ENCODE measurements around the gene MTTP.

The MTTP gene

GRCh38 chr4:99591757-99592156 lies 17.1 kb downstream of the MTTP start:
- DNase-seq (ENCODE audit: low read depth, low spot score), result peak; percentile 36
- no peak overlapping the region for H3K27ac ChIP-seq

GRCh38 chr4:99593781-99594641 lies 19.4 kb downstream of the MTTP start:
- H3K27ac ChIP-seq, result no peak overlapping the region
- no peak for DNase-seq (ENCODE audit: low read depth, low spot score)

GRCh38 chr4:99594818-99595217 lies 20.2 kb downstream of the MTTP start:
- H3K27ac ChIP-seq, result no peak overlapping the region

GRCh38 chr4:99606716-99607115 lies 32.1 kb downstream of the MTTP start:
- no peak for DNase-seq (ENCODE audit: low read depth, low spot score)
- no peak overlapping the region for H3K27ac ChIP-seq

More at GRCh38 chr4:99594818-99595217, 20.2 kb downstream of the MTTP start:
- DNase-seq (ENCODE audit: low read depth, low spot score), result no peak

- H3K27ac ChIP-seq, result no peak overlapping the region
- DNase-seq (ENCODE audit: low read depth, low spot score), result no peak
Observed at GRCh38 chr4:99608417-99608816, 33.8 kb downstream of the MTTP start.

- DNase-seq (ENCODE audit: low read depth, low spot score), result no peak
Observed at GRCh38 chr4:99610605-99611175, 36.1 kb downstream of the MTTP start.

GRCh38 chr4:99612281-99612680 lies 37.7 kb downstream of the MTTP start:
- H3K27ac ChIP-seq, result no peak overlapping the region
- DNase-seq (ENCODE audit: low read depth, low spot score), result no peak

More at GRCh38 chr4:99610605-99611175, 36.1 kb downstream of the MTTP start:
- H3K27ac ChIP-seq, result no peak overlapping the region

GRCh38 chr4:99612704-99613103 lies 38.1 kb downstream of the MTTP start:
- no peak overlapping the region for H3K27ac ChIP-seq
- DNase-seq (ENCODE audit: low read depth, low spot score), result no peak

GRCh38 chr4:99614491-99614890 lies 39.9 kb downstream of the MTTP start:
- no peak overlapping the region for H3K27ac ChIP-seq

GRCh38 chr4:99615170-99615820 lies 40.7 kb downstream of the MTTP start:
- no peak overlapping the region for H3K27ac ChIP-seq
- DNase-seq (ENCODE audit: low read depth, low spot score), result no peak

More at GRCh38 chr4:99614491-99614890, 39.9 kb downstream of the MTTP start:
- no peak for DNase-seq (ENCODE audit: low read depth, low spot score)

- no peak overlapping the region for H3K27ac ChIP-seq
- no peak for DNase-seq (ENCODE audit: low read depth, low spot score)
Observed at GRCh38 chr4:99617374-99617773, 42.8 kb downstream of the MTTP start.

- no peak overlapping the region for H3K27ac ChIP-seq
Observed at GRCh38 chr4:99622341-99622740, 47.7 kb downstream of the MTTP start.

GRCh38 chr4:99624141-99624719 lies 49.6 kb downstream of the MTTP start:
- H3K27ac ChIP-seq, result no peak overlapping the region

More at GRCh38 chr4:99622341-99622740, 47.7 kb downstream of the MTTP start:
- DNase-seq (ENCODE audit: low read depth, low spot score), result no peak

GRCh38 chr4:99625369-99625768 lies 50.7 kb downstream of the MTTP start:
- no peak for DNase-seq (ENCODE audit: low read depth, low spot score)
- no peak overlapping the region for H3K27ac ChIP-seq

More at GRCh38 chr4:99624141-99624719, 49.6 kb downstream of the MTTP start:
- DNase-seq (ENCODE audit: low read depth, low spot score), result no peak

- H3K27ac ChIP-seq, result no peak overlapping the region
- DNase-seq (ENCODE audit: low read depth, low spot score), result no peak
Observed at GRCh38 chr4:99628040-99628439, 53.4 kb downstream of the MTTP start.

- DNase-seq (ENCODE audit: low read depth, low spot score), result no peak
- H3K27ac ChIP-seq, result no peak overlapping the region
Observed at GRCh38 chr4:99629962-99630554, 55.4 kb downstream of the MTTP start.

- no peak for DNase-seq (ENCODE audit: low read depth, low spot score)
- no peak overlapping the region for H3K27ac ChIP-seq
Observed at GRCh38 chr4:99630857-99631360, 56.3 kb downstream of the MTTP start.

GRCh38 chr4:99633772-99634171 lies 59.1 kb downstream of the MTTP start:
- H3K27ac ChIP-seq, result no peak overlapping the region
- peak; percentile 78 for DNase-seq (ENCODE audit: low read depth, low spot score)

- peak overlapping the region; percentile 10 for H3K27ac ChIP-seq
- no peak for DNase-seq (ENCODE audit: low read depth, low spot score)
Observed at GRCh38 chr4:99634742-99635360, 60.2 kb downstream of the MTTP start.

GRCh38 chr4:99635601-99636000 lies 61.0 kb downstream of the MTTP start:
- no peak for DNase-seq (ENCODE audit: low read depth, low spot score)
- no peak overlapping the region for H3K27ac ChIP-seq
